ENCODE data around the gene MRPL39. TPM values are rescaled to one million over a fixed set of nuclear protein-coding genes. Genes with fewer than 3 reads are reported as not detected.

MRPL39 gene
- total and polyA plus RNA-seq, 2 experiments from 2014 or later, result 50.5 to 132 TPM

DNA sequence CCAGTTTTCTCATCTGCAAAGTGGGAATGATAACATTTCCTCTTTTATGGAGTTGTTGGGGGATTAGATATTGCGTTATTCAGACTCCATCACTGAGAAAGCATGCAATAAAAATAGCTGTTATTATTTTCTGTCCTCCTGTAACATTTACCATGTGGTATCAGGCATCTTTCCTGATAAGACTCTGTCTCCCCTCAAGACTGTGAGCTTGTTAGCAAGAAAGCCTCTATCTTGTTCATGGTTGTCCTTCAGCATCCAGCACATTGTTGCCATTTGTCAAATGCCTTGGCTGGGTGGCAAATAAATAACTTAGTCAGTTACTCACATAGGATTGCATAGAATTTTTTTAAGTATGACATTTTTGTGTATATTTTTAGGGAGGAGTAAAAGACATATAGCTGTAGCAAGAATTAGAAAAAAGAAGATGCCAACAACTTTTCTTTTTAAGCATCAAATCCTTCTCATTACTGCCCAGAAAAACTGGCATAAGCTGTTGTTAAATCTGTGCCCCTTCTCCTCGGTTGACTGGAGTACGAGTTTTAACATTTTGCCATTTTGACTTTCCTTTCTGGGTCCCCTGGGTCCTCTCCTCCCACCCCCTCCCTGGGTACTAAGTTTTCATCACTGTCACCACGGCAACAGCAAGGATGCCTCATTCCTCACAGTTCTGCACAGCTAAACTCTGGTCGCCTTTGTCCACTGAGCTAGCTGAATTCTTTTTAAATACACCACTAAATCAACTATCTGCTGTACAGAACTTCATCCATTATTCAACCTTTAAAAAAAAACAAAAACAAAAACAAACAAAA is 30.8 kb upstream of the MRPL39 start:
- Histone ChIP-seq H3K4me1 (ENCODE audit: insufficient read depth) (peaks cover 10% of the 10 kb centered on the region; the same call in 1 of the 2 replicates), H3F3A (replicated peaks; ENCODE audit: low read depth) (peaks cover 2% of the 10 kb centered on the region; the same call in 1 of the 2 replicates), H2AFZ (no peak overlapping the region), H3K4me3 (peak overlapping the region; percentile 97), H4K20me1 (replicated peaks; ENCODE audit: insufficient read depth) (no peaks in the 10 kb centered on the region), H3K4me2 (peak overlapping the region; percentile 97), H3K79me2 (replicated peaks; ENCODE audit: insufficient read depth) (no peaks in the 10 kb centered on the region), H3K27ac (ENCODE audit: low read depth) (no peak overlapping the region), H3K36me3 (ENCODE audit: insufficient read depth) (no peaks in the 10 kb centered on the region), H3K27me3 (ENCODE audit: insufficient read depth) (peaks cover 24% of the 10 kb centered on the region), H3K9me2 (ENCODE audit: insufficient read depth) (0 out of 2 replicates have a peak, but pooled peaks cover 5% of the 10 kb centered on the region)
- no peak overlapping the region for H3K27ac Mint-ChIP-seq
- no peaks in the 10 kb centered on the region for H3K9me3 Mint-ChIP-seq
- peak overlapping the region; percentile 77 for H3K4me3 Mint-ChIP-seq
- H3K4me1 Mint-ChIP-seq, result peaks cover 17% of the 10 kb centered on the region
- H3K36me3 Mint-ChIP-seq (ENCODE audit: low read depth), result no peaks in the 10 kb centered on the region
- ATAC-seq (no peak), DNase-seq (ENCODE audit: low spot score) (peak; percentile 28)
- H3K27me3 Mint-ChIP-seq (ENCODE audit: insufficient read depth, low read depth, poor library complexity), result peaks cover 10% of the 10 kb centered on the region
- TF ChIP-seq JUNB (IDR thresholded peaks at IDR 0.05; ENCODE audit: unreplicated experiment) (no peak), ZNF331 (CRISPR knock-in tag; IDR thresholded peaks at IDR 0.05; ENCODE audit: low read depth) (no peak), NANOG (IDR thresholded peaks at IDR 0.05; ENCODE audit: borderline replicate concordance) (no peak), EZH2phosphoT487 (IDR thresholded peaks at IDR 0.05; ENCODE audit: unreplicated experiment) (no peak), STAT1 (IDR thresholded peaks at IDR 0.05; ENCODE audit: unreplicated experiment) (no peak), EZH2 (IDR thresholded peaks at IDR 0.05; ENCODE audit: low read depth, unreplicated experiment) (no peak), ZNF114 (CRISPR knock-in tag; IDR thresholded peaks at IDR 0.05) (no peak), POLR2AphosphoS5 (IDR thresholded peaks at IDR 0.05; ENCODE audit: low read depth) (no peak), CREB1 (CRISPR knock-in tag; IDR thresholded peaks at IDR 0.05; ENCODE audit: low read depth) (no peak)
- TF ChIP-seq, protein P1, sequence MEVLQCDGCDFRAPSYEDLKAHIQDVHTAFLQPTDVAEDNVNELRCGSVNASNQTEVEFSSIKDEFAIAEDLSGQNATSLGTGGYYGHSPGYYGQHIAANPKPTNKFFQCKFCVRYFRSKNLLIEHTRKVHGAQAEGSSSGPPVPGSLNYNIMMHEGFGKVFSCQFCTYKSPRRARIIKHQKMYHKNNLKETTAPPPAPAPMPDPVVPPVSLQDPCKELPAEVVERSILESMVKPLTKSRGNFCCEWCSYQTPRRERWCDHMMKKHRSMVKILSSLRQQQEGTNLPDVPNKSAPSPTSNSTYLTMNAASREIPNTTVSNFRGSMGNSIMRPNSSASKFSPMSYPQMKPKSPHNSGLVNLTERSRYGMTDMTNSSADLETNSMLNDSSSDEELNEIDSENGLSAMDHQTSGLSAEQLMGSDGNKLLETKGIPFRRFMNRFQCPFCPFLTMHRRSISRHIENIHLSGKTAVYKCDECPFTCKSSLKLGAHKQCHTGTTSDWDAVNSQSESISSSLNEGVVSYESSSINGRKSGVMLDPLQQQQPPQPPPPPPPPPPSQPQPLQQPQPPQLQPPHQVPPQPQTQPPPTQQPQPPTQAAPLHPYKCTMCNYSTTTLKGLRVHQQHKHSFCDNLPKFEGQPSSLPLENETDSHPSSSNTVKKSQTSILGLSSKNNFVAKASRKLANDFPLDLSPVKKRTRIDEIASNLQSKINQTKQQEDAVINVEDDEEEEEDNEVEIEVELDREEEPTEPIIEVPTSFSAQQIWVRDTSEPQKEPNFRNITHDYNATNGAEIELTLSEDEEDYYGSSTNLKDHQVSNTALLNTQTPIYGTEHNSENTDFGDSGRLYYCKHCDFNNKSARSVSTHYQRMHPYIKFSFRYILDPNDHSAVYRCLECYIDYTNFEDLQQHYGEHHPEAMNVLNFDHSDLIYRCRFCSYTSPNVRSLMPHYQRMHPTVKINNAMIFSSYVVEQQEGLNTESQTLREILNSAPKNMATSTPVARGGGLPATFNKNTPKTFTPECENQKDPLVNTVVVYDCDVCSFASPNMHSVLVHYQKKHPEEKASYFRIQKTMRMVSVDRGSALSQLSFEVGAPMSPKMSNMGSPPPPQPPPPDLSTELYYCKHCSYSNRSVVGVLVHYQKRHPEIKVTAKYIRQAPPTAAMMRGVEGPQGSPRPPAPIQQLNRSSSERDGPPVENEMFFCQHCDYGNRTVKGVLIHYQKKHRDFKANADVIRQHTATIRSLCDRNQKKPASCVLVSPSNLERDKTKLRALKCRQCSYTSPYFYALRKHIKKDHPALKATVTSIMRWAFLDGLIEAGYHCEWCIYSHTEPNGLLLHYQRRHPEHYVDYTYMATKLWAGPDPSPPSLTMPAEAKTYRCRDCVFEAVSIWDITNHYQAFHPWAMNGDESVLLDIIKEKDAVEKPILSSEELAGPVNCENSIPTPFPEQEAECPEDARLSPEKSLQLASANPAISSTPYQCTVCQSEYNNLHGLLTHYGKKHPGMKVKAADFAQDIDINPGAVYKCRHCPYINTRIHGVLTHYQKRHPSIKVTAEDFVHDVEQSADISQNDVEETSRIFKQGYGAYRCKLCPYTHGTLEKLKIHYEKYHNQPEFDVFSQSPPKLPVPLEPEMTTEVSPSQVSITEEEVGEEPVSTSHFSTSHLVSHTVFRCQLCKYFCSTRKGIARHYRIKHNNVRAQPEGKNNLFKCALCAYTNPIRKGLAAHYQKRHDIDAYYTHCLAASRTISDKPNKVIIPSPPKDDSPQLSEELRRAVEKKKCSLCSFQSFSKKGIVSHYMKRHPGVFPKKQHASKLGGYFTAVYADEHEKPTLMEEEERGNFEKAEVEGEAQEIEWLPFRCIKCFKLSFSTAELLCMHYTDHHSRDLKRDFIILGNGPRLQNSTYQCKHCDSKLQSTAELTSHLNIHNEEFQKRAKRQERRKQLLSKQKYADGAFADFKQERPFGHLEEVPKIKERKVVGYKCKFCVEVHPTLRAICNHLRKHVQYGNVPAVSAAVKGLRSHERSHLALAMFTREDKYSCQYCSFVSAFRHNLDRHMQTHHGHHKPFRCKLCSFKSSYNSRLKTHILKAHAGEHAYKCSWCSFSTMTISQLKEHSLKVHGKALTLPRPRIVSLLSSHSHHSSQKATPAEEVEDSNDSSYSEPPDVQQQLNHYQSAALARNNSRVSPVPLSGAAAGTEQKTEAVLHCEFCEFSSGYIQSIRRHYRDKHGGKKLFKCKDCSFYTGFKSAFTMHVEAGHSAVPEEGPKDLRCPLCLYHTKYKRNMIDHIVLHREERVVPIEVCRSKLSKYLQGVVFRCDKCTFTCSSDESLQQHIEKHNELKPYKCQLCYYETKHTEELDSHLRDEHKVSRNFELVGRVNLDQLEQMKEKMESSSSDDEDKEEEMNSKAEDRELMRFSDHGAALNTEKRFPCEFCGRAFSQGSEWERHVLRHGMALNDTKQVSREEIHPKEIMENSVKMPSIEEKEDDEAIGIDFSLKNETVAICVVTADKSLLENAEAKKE (CRISPR knock-in tag; IDR thresholded peaks at IDR 0.05), result no peak
- TF ChIP-seq, protein P2, sequence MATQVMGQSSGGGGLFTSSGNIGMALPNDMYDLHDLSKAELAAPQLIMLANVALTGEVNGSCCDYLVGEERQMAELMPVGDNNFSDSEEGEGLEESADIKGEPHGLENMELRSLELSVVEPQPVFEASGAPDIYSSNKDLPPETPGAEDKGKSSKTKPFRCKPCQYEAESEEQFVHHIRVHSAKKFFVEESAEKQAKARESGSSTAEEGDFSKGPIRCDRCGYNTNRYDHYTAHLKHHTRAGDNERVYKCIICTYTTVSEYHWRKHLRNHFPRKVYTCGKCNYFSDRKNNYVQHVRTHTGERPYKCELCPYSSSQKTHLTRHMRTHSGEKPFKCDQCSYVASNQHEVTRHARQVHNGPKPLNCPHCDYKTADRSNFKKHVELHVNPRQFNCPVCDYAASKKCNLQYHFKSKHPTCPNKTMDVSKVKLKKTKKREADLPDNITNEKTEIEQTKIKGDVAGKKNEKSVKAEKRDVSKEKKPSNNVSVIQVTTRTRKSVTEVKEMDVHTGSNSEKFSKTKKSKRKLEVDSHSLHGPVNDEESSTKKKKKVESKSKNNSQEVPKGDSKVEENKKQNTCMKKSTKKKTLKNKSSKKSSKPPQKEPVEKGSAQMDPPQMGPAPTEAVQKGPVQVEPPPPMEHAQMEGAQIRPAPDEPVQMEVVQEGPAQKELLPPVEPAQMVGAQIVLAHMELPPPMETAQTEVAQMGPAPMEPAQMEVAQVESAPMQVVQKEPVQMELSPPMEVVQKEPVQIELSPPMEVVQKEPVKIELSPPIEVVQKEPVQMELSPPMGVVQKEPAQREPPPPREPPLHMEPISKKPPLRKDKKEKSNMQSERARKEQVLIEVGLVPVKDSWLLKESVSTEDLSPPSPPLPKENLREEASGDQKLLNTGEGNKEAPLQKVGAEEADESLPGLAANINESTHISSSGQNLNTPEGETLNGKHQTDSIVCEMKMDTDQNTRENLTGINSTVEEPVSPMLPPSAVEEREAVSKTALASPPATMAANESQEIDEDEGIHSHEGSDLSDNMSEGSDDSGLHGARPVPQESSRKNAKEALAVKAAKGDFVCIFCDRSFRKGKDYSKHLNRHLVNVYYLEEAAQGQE (IDR thresholded peaks at IDR 0.05; ENCODE audit: unreplicated experiment), result no peak
- TF ChIP-seq, protein P3, sequence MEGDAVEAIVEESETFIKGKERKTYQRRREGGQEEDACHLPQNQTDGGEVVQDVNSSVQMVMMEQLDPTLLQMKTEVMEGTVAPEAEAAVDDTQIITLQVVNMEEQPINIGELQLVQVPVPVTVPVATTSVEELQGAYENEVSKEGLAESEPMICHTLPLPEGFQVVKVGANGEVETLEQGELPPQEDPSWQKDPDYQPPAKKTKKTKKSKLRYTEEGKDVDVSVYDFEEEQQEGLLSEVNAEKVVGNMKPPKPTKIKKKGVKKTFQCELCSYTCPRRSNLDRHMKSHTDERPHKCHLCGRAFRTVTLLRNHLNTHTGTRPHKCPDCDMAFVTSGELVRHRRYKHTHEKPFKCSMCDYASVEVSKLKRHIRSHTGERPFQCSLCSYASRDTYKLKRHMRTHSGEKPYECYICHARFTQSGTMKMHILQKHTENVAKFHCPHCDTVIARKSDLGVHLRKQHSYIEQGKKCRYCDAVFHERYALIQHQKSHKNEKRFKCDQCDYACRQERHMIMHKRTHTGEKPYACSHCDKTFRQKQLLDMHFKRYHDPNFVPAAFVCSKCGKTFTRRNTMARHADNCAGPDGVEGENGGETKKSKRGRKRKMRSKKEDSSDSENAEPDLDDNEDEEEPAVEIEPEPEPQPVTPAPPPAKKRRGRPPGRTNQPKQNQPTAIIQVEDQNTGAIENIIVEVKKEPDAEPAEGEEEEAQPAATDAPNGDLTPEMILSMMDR (conservative IDR thresholded peaks at IDR 0.05; ENCODE audit: low read depth in 2 of 2), result no peak
- TF ChIP-seq, protein P4, sequence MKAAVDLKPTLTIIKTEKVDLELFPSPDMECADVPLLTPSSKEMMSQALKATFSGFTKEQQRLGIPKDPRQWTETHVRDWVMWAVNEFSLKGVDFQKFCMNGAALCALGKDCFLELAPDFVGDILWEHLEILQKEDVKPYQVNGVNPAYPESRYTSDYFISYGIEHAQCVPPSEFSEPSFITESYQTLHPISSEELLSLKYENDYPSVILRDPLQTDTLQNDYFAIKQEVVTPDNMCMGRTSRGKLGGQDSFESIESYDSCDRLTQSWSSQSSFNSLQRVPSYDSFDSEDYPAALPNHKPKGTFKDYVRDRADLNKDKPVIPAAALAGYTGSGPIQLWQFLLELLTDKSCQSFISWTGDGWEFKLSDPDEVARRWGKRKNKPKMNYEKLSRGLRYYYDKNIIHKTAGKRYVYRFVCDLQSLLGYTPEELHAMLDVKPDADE (IDR thresholded peaks at IDR 0.05), result no peak

All from GM23338 (cell line).